Panc1 (cell line): Measurements from ENCODE around the gene TTLL11.

Experiments used
- POLR2AphosphoS5 ChIP-seq: IDR thresholded peaks from 2 replicates; pipeline ENCODE4 v1.6.1; 2012; ENCODE audit warnings: mild to moderate bottlenecking, low read depth, low read length, moderate library complexity
- SIN3A ChIP-seq: IDR thresholded peaks from 2 replicates; pipeline ENCODE4 v1.6.1; 2012; ENCODE audit warnings: low read depth, mild to moderate bottlenecking, low read length, moderate library complexity, borderline replicate concordance; ENCODE audit not compliant: insufficient read depth
- TF ChIP-seq, protein P1 (sequence below): fragments of 450-650 bp; IDR thresholded peaks from 2 replicates; pipeline ENCODE4 v1.5.1; 2017; ENCODE audit warnings: mild to moderate bottlenecking
- TF ChIP-seq, protein P2 (sequence below), 2 experiments: IDR thresholded peaks; 2 replicates each; pipeline ENCODE4 v1.6.1; 2011 to 2012; ENCODE audit warnings: low read depth in 2 of 2, control low read depth in 1 of 2, low read length in 1 of 2, mild to moderate bottlenecking in 1 of 2, moderate library complexity in 1 of 2; ENCODE audit not compliant: insufficient read depth in 1 of 2

DNA sequence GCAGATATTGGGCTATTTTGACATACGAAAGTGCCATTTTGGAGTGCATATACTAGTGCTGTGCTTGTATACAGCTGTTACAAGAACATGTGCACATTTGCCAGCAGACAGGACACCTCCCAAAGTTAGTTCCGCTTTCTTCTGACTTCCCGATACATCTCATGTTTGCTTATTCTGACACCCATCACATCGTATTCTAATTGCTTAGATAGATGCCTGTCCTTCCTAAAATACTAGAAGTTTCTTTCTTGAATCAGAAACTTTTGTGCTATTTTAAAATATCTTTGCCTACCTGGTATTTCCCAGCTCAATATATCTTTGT, 177.8 kb downstream of the TTLL11 start:
- TF ChIP-seq, protein P1, sequence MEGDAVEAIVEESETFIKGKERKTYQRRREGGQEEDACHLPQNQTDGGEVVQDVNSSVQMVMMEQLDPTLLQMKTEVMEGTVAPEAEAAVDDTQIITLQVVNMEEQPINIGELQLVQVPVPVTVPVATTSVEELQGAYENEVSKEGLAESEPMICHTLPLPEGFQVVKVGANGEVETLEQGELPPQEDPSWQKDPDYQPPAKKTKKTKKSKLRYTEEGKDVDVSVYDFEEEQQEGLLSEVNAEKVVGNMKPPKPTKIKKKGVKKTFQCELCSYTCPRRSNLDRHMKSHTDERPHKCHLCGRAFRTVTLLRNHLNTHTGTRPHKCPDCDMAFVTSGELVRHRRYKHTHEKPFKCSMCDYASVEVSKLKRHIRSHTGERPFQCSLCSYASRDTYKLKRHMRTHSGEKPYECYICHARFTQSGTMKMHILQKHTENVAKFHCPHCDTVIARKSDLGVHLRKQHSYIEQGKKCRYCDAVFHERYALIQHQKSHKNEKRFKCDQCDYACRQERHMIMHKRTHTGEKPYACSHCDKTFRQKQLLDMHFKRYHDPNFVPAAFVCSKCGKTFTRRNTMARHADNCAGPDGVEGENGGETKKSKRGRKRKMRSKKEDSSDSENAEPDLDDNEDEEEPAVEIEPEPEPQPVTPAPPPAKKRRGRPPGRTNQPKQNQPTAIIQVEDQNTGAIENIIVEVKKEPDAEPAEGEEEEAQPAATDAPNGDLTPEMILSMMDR = no peak
- TF ChIP-seq POLR2AphosphoS5 (no peak), SIN3A (no peak)
- TF ChIP-seq, protein P2, sequence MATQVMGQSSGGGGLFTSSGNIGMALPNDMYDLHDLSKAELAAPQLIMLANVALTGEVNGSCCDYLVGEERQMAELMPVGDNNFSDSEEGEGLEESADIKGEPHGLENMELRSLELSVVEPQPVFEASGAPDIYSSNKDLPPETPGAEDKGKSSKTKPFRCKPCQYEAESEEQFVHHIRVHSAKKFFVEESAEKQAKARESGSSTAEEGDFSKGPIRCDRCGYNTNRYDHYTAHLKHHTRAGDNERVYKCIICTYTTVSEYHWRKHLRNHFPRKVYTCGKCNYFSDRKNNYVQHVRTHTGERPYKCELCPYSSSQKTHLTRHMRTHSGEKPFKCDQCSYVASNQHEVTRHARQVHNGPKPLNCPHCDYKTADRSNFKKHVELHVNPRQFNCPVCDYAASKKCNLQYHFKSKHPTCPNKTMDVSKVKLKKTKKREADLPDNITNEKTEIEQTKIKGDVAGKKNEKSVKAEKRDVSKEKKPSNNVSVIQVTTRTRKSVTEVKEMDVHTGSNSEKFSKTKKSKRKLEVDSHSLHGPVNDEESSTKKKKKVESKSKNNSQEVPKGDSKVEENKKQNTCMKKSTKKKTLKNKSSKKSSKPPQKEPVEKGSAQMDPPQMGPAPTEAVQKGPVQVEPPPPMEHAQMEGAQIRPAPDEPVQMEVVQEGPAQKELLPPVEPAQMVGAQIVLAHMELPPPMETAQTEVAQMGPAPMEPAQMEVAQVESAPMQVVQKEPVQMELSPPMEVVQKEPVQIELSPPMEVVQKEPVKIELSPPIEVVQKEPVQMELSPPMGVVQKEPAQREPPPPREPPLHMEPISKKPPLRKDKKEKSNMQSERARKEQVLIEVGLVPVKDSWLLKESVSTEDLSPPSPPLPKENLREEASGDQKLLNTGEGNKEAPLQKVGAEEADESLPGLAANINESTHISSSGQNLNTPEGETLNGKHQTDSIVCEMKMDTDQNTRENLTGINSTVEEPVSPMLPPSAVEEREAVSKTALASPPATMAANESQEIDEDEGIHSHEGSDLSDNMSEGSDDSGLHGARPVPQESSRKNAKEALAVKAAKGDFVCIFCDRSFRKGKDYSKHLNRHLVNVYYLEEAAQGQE (IDR thresholded peaks at IDR 0.05; ENCODE audit: insufficient read depth in 1 of 2, low read depth in 2 of 2, low read length in 1 of 2) = no peak
